ENCODE data around the gene IQCK.
A peak's percentile ranks its signal among the peaks of the same experiment; 100 is the strongest.
"Not testable (repeated sequence)": the region's sequence is repeated elsewhere in the genome, so short reads cannot be mapped to it uniquely, and the experiment has no call there.

IQCK gene

GRCh38 chr16:19717741-19718623, at the start of gene IQCK, which contains the start of gene KNOP1:
Gene IQCK, plus strand, starts transcription at chr16:19718271. Its CDS starts 36 bp downstream, at chr16:19718307.
Gene KNOP1, minus strand, starts transcription at chr16:19718227. Its CDS starts 3,192 bp downstream, at chr16:19715035.
- DNase-seq = peak in 1 of 2 experiments; percentile 69

GRCh38 chr16:19672378-19672777, 45.7 kb upstream of the IQCK start:
- DNase-seq = no peak

- DNase-seq = no peak
Measured at GRCh38 chr16:19674485-19674884, 43.6 kb upstream of the IQCK start.

GRCh38 chr16:19677402-19677801, 40.7 kb upstream of the IQCK start:
- DNase-seq = no peak

GRCh38 chr16:19678804-19679203, 39.3 kb upstream of the IQCK start:
- DNase-seq = no peak

GRCh38 chr16:19679281-19679680, 38.8 kb upstream of the IQCK start:
- DNase-seq = not testable (repeated sequence)

- no peak for DNase-seq
Measured at GRCh38 chr16:19680881-19681340, 37.2 kb upstream of the IQCK start.

GRCh38 chr16:19681637-19682036, 36.4 kb upstream of the IQCK start:
- no peak for DNase-seq

GRCh38 chr16:19683453-19684236, 34.4 kb upstream of the IQCK start:
- no peak for DNase-seq

GRCh38 chr16:19685176-19685575, 32.9 kb upstream of the IQCK start:
- DNase-seq = no peak

GRCh38 chr16:19687279-19687678, 30.8 kb upstream of the IQCK start:
- no peak for DNase-seq

- no peak for DNase-seq
Measured at GRCh38 chr16:19688396-19689024, 29.6 kb upstream of the IQCK start.

GRCh38 chr16:19689342-19689741, 28.7 kb upstream of the IQCK start:
- no peak for DNase-seq

GRCh38 chr16:19690196-19690595, 27.9 kb upstream of the IQCK start:
- no peak for DNase-seq

- DNase-seq = no peak
Measured at GRCh38 chr16:19691161-19691711, 26.8 kb upstream of the IQCK start.

- no peak for DNase-seq
Measured at GRCh38 chr16:19694989-19695388, 23.1 kb upstream of the IQCK start.

- DNase-seq = peak in 1 of 2 experiments; percentile 30
Measured at GRCh38 chr16:19696328-19696727, 21.7 kb upstream of the IQCK start.

GRCh38 chr16:19696961-19697360, 21.1 kb upstream of the IQCK start:
- DNase-seq = no peak

- no peak for DNase-seq
Measured at GRCh38 chr16:19697756-19698318, 20.2 kb upstream of the IQCK start.

GRCh38 chr16:19698480-19699465, 19.3 kb upstream of the IQCK start:
- no peak for DNase-seq

GRCh38 chr16:19699472-19699871, 18.6 kb upstream of the IQCK start:
- DNase-seq = no peak
